B cell (primary cell): ENCODE results near the gene NKX6-1. TPM values are rescaled to one million over a fixed set of nuclear protein-coding genes. Genes with fewer than 3 reads are reported as not detected.
A peak's percentile ranks its signal among the peaks of the same experiment; 100 is the strongest.

Source experiments
- ATAC-seq: fragments of 200-7000 bp; cut with Tn5 transposase; one replicate; pipeline ENCODE4 v1.10.0; 2021; ENCODE audit warnings: low read depth, mild to moderate bottlenecking, moderate number of reproducible peaks, moderate library complexity
- CTCF ChIA-PET: fragments of 350-600 bp; sonication (Branson Sonifier 250); formaldehyde crosslinking; loops from one replicate; lab custom pipeline; 2021; ENCODE audit warnings: antibody characterized with exemption, inconsistent platforms; lab: Charles Lee
- POLR2A ChIA-PET: fragments of 350-600 bp; sonication (Branson Sonifier 250); formaldehyde crosslinking; loops from one replicate; lab custom pipeline; 2021; ENCODE audit warnings: antibody characterized with exemption; lab: Charles Lee
- DNase-seq: peaks from one replicate; pipeline ENCODE4 v3.0.0; 2013
- H2AFZ ChIP-seq: 2 replicates; pipeline ENCODE4 v1.6.1; 2012; ENCODE audit warnings: mild to moderate bottlenecking, low read depth, low read length; ENCODE audit not compliant: insufficient read depth, poor library complexity, severe bottlenecking
- H3K27ac ChIP-seq, 2 donors: 1 replicate in 1 of 2; 2 replicates in 1 of 2; pipeline ENCODE4 v1.5.1; 2012 to 2013; ENCODE audit warnings: low read length in 2 of 2, mild to moderate bottlenecking in 2 of 2, moderate library complexity in 1 of 2
- H3K27me3 ChIP-seq, 4 experiments: fragments of 200-600 bp in 1 of 4; sonication (generic) in 1 of 4; replicated peaks in 1 of 4; 1 replicate in 2 of 4; 2 replicates in 2 of 4; pipeline versions ENCODE4 v1.6.1 to v1.7.0; 2013 to 2016; ENCODE audit warnings: low read length in 3 of 4, mild to moderate bottlenecking in 2 of 4, mixed read lengths in 1 of 4, moderate library complexity in 1 of 4; ENCODE audit not compliant: insufficient read depth in 4 of 4, control insufficient read depth in 3 of 4; ENCODE audit errors: control extremely low read depth in 1 of 4
- H3K36me3 ChIP-seq, 2 experiments: replicated peaks in 1 of 2; 1 replicate in 1 of 2; 2 replicates in 1 of 2; pipeline versions ENCODE4 v1.6.1 to v1.7.1; 2013; ENCODE audit warnings: low read length in 1 of 2; ENCODE audit not compliant: insufficient read depth in 2 of 2, control insufficient read depth in 1 of 2; ENCODE audit errors: control extremely low read depth in 1 of 2, extremely low read depth in 1 of 2
- H3K4me1 ChIP-seq, 2 donors: fragments of 200-600 bp in 1 of 2; sonication (generic) in 1 of 2; 1 replicate in 1 of 2; 2 replicates in 1 of 2; pipeline versions ENCODE4 v1.5.1 to v1.6.1; 2013 to 2017; ENCODE audit warnings: low read length in 2 of 2; ENCODE audit not compliant: control insufficient read depth in 2 of 2, insufficient read depth in 2 of 2
- H3K4me2 ChIP-seq: replicated peaks from 2 replicates; pipeline ENCODE3; 2012; ENCODE audit warnings: mild to moderate bottlenecking, low read depth, low read length; ENCODE audit not compliant: poor library complexity, severe bottlenecking
- H3K4me3 ChIP-seq, 5 experiments: fragments of 200-600 bp in 1 of 5; sonication (generic) in 1 of 5; 1 replicate in 3 of 5; 2 replicates in 2 of 5; pipeline versions ENCODE4 v1.5.1 to v1.7.0; 2011 to 2016; ENCODE audit warnings: low read length in 4 of 5, mild to moderate bottlenecking in 4 of 5, low read depth in 2 of 5, control low read depth in 1 of 5, moderate library complexity in 1 of 5; ENCODE audit not compliant: insufficient read depth in 1 of 5; ENCODE audit errors: control extremely low read depth in 1 of 5, extremely low read depth in 1 of 5
- H3K79me2 ChIP-seq: fragments of 200-600 bp; sonication (generic); one replicate; pipeline ENCODE4 v1.6.0; 2016; ENCODE audit warnings: low read length; ENCODE audit not compliant: control insufficient read depth, insufficient read depth
- H3K9ac ChIP-seq: fragments of 200-600 bp; sonication (generic); 2 replicates; pipeline ENCODE4 v1.6.1; 2017; ENCODE audit warnings: mild to moderate bottlenecking, low read length, moderate library complexity
- H3K9me3 ChIP-seq, 3 donors: one replicate each; pipeline versions ENCODE4 v1.6.1 to v1.7.1; 2013; ENCODE audit warnings: low read length in 2 of 3; ENCODE audit not compliant: control insufficient read depth in 2 of 3, insufficient read depth in 1 of 3; ENCODE audit errors: control extremely low read depth in 1 of 3
- H4K20me1 ChIP-seq: 2 replicates; pipeline ENCODE4 v1.6.0; 2012; ENCODE audit warnings: mild to moderate bottlenecking, low read length; ENCODE audit not compliant: insufficient read depth, control insufficient read depth, poor library complexity, severe bottlenecking
- H3K27ac Mint-ChIP-seq: one replicate; pipeline ENCODE4 v1.8.0; 2021; ENCODE audit warnings: mixed read lengths
- H3K27me3 Mint-ChIP-seq: one replicate; pipeline ENCODE4 v1.8.0; 2021; ENCODE audit warnings: mixed read lengths
- H3K4me1 Mint-ChIP-seq: one replicate; pipeline ENCODE4 v1.8.0; 2021; ENCODE audit warnings: mixed read lengths
- H3K4me3 Mint-ChIP-seq: one replicate; pipeline ENCODE4 v1.8.0; 2021; ENCODE audit warnings: mixed read lengths
- H3K9me3 Mint-ChIP-seq: one replicate; pipeline ENCODE4 v1.8.0; 2022; ENCODE audit warnings: mixed read lengths; ENCODE audit not compliant: insufficient read depth
- CTCF ChIP-seq: fragments of 200-600 bp; IDR thresholded peaks from one replicate; pipeline ENCODE4 v1.8.0; 2022; ENCODE audit warnings: antibody characterized with exemption, mild to moderate bottlenecking
- EZH2 ChIP-seq: IDR thresholded peaks from 2 replicates; pipeline ENCODE4 v1.6.1; 2012; ENCODE audit warnings: borderline replicate concordance, low read depth, mild to moderate bottlenecking, moderate library complexity, low read length; ENCODE audit not compliant: insufficient read depth, poor library complexity, severe bottlenecking
- WGBS: methylation state at CpG from one replicate; pipeline ENCODE4 v1.1.5; 2013; ENCODE audit warnings: missing lambda C conversion rate; ENCODE audit not compliant: insufficient coverage; 5-methylcytosine and 5-hydroxymethylcytosine counted together
- intact Hi-C: fragments of 100-400 bp; cut with micrococcal nuclease; formaldehyde crosslinking; loops from one replicate; pipeline ENCODE4 v1.10.0; 2022
- polyA plus RNA-seq: library from polyadenylated mRNA; depleted of rRNA; stranded (reverse); fragments of >200 nt; gene quantifications from 2 replicates; pipeline ENCODE4 v1.2.3, GENCODE V29; 2012
- total RNA-seq, 2 donors: library from RNA; stranded (reverse); fragments of 120-200 nt in 1 of 2; gene quantifications; 1 replicate in 1 of 2; 2 replicates in 1 of 2; pipeline versions ENCODE4 v1.2.3 to v1.2.4, GENCODE V29; 2013 to 2022

Gene NKX6-1
- total and polyA plus RNA-seq, 2 donors (not counting 1 experiment from before 2014, with no cell fraction given): not detected

- DNase-seq: peak; percentile 37
- intact Hi-C loops: loop anchor here (10.0 kb wide), 1 partner anchor 88 kb away; the partner anchor contains the start of gene CDS1
- H3K27me3 ChIP-seq: peaks cover 3 to 85% (median 78%) of the 10 kb centered on the region in 4 experiments
Observed at GRCh38 chr4:84496706-84497503, 2.2 kb downstream of the NKX6-1 start.

More at GRCh38 chr4:84496706-84497503, 2.2 kb downstream of the NKX6-1 start:
- WGBS: 16% methylated on average over 51 of the region's 53 CpGs
- peak overlapping the region; percentile 71 for H3K27ac Mint-ChIP-seq
- peaks cover 66% of the 10 kb centered on the region for H3K27me3 Mint-ChIP-seq
- H2AFZ ChIP-seq: peak overlapping the region; percentile 2
- H3K9me3 ChIP-seq: peaks cover 1 to 66% (median 14%) of the 10 kb centered on the region in 3 donors
- POLR2A ChIA-PET: no interaction called here
- peaks cover 37 to 62% of the 10 kb centered on the region in 2 donors for H3K4me1 ChIP-seq
- no peaks in the 10 kb centered on the region for H3K36me3 ChIP-seq
- H3K4me3 ChIP-seq: no peak overlapping the region
- TF ChIP-seq CTCF (no peak), EZH2 (no peak)
- CTCF ChIA-PET: no interaction called here
- H3K4me2 ChIP-seq: peak overlapping the region; percentile 85
- no peak overlapping the region for H3K9ac ChIP-seq
- no peaks in the 10 kb centered on the region for H3K79me2 ChIP-seq
- no peaks in the 10 kb centered on the region for H4K20me1 ChIP-seq
- ATAC-seq: no peak
- peaks cover 28% of the 10 kb centered on the region for H3K4me1 Mint-ChIP-seq
- peak overlapping the region; percentile 66 for H3K4me3 Mint-ChIP-seq
- H3K27ac ChIP-seq: no peak overlapping the region
- no peaks in the 10 kb centered on the region for H3K9me3 Mint-ChIP-seq
